CD14-positive monocyte (primary cell): ENCODE data around the gene MMP7. TPM values are rescaled to one million over a fixed set of nuclear protein-coding genes. Genes with fewer than 3 reads are reported as not detected.

ENCODE experiments used
- DNase-seq, 3 donors: peaks; one replicate each; pipeline ENCODE4 v3.0.0-alpha.2; 2011 to 2022
- H2AFZ ChIP-seq: 2 replicates; pipeline ENCODE4 v1.6.0; 2012; ENCODE audit warnings: mild to moderate bottlenecking, low read depth, low read length, inconsistent platforms; ENCODE audit not compliant: insufficient read depth, poor library complexity, severe bottlenecking
- H3K27ac ChIP-seq, 2 donors: 1 replicate in 1 of 2; 2 replicates in 1 of 2; pipeline ENCODE4 v1.5.1; 2012 to 2013; ENCODE audit warnings: low read length in 2 of 2, control low read depth in 1 of 2, inconsistent platforms in 1 of 2, low read depth in 1 of 2, mild to moderate bottlenecking in 1 of 2
- H3K27me3 ChIP-seq, 2 donors: one replicate each; pipeline versions ENCODE4 v1.6.0 to v1.6.1; 2011 to 2013; ENCODE audit warnings: low read length in 2 of 2; ENCODE audit not compliant: control insufficient read depth in 2 of 2, insufficient read depth in 2 of 2
- H3K36me3 ChIP-seq, 2 donors: replicated peaks in 1 of 2; 1 replicate in 1 of 2; 2 replicates in 1 of 2; pipeline versions ENCODE4 v1.5.1 to v1.6.1; 2012 to 2013; ENCODE audit warnings: low read length in 2 of 2, control low read depth in 1 of 2, inconsistent platforms in 1 of 2, mild to moderate bottlenecking in 1 of 2; ENCODE audit not compliant: insufficient read depth in 2 of 2, control insufficient read depth in 1 of 2
- H3K4me1 ChIP-seq, 2 donors: 1 replicate in 1 of 2; 2 replicates in 1 of 2; pipeline versions ENCODE4 v1.5.1 to v1.6.1; 2012 to 2013; ENCODE audit warnings: low read length in 2 of 2, control low read depth in 1 of 2, inconsistent platforms in 1 of 2, mild to moderate bottlenecking in 1 of 2, moderate library complexity in 1 of 2; ENCODE audit not compliant: insufficient read depth in 2 of 2, control insufficient read depth in 1 of 2
- H3K4me2 ChIP-seq: replicated peaks from 2 replicates; pipeline ENCODE3; 2012; ENCODE audit warnings: low read length, moderate library complexity, mild to moderate bottlenecking; ENCODE audit not compliant: poor library complexity, severe bottlenecking; ENCODE audit errors: extremely low read depth
- H3K4me3 ChIP-seq, 3 experiments: fragments of 200-600 bp in 1 of 3; sonication (generic) in 1 of 3; replicated peaks in 1 of 3; 1 replicate in 2 of 3; 2 replicates in 1 of 3; pipeline ENCODE4 v1.5.1; 2011 to 2013; ENCODE audit warnings: low read length in 3 of 3, mild to moderate bottlenecking in 3 of 3, control low read depth in 2 of 3, low read depth in 2 of 3, inconsistent platforms in 1 of 3, moderate library complexity in 1 of 3
- H3K79me2 ChIP-seq: 2 replicates; pipeline ENCODE4 v1.6.0; 2012; ENCODE audit warnings: mild to moderate bottlenecking, control low read depth, inconsistent platforms, low read length, moderate library complexity; ENCODE audit not compliant: insufficient read depth
- H3K9ac ChIP-seq: 2 replicates; pipeline ENCODE4 v1.6.0; 2017; ENCODE audit warnings: low read length, mild to moderate bottlenecking; ENCODE audit not compliant: insufficient read depth, poor library complexity, severe bottlenecking
- H3K9me3 ChIP-seq, 2 donors: replicated peaks in 1 of 2; 1 replicate in 1 of 2; 2 replicates in 1 of 2; pipeline versions ENCODE4 v1.5.1 to v1.6.1; 2012 to 2013; ENCODE audit warnings: low read length in 2 of 2, control low read depth in 1 of 2; ENCODE audit not compliant: control insufficient read depth in 1 of 2, insufficient read depth in 1 of 2
- H4K20me1 ChIP-seq: 2 replicates; pipeline ENCODE4 v1.6.0; 2012; ENCODE audit warnings: mild to moderate bottlenecking, low read length, control low read depth, moderate library complexity; ENCODE audit not compliant: insufficient read depth
- H3K27ac Mint-ChIP-seq, 7 donors: one replicate each; pipeline ENCODE4 v1.8.0; 2020; ENCODE audit warnings: mild to moderate bottlenecking in 7 of 7, mixed read lengths in 7 of 7, moderate library complexity in 6 of 7, inconsistent platforms in 2 of 7
- H3K27me3 Mint-ChIP-seq, 3 donors: one replicate each; pipeline ENCODE4 v1.8.0; 2021 to 2022; ENCODE audit warnings: low read depth in 3 of 3, mild to moderate bottlenecking in 3 of 3, mixed read lengths in 3 of 3, moderate library complexity in 3 of 3, inconsistent platforms in 1 of 3
- H3K36me3 Mint-ChIP-seq, 2 donors: one replicate each; pipeline ENCODE4 v1.8.0; 2020; ENCODE audit warnings: mixed read lengths in 2 of 2, inconsistent platforms in 1 of 2, mild to moderate bottlenecking in 1 of 2
- H3K4me1 Mint-ChIP-seq: one replicate; pipeline ENCODE4 v1.8.0; 2020; ENCODE audit warnings: mild to moderate bottlenecking, mixed read lengths
- H3K4me3 Mint-ChIP-seq, 2 donors: one replicate each; pipeline ENCODE4 v1.8.0; 2020; ENCODE audit warnings: mild to moderate bottlenecking in 2 of 2, mixed read lengths in 2 of 2, moderate library complexity in 1 of 2
- H3K9me3 Mint-ChIP-seq, 7 donors: one replicate each; pipeline ENCODE4 v1.8.0; 2020 to 2022; ENCODE audit warnings: mixed read lengths in 7 of 7, mild to moderate bottlenecking in 6 of 7, moderate library complexity in 6 of 7, inconsistent platforms in 2 of 7
- WGBS: methylation state at CpG from one replicate; pipeline ENCODE4 v1.1.5; 2013; ENCODE audit warnings: missing lambda C conversion rate; ENCODE audit not compliant: insufficient coverage; 5-methylcytosine and 5-hydroxymethylcytosine counted together
- intact Hi-C, 2 donors: fragments of 100-400 bp; cut with micrococcal nuclease; formaldehyde crosslinking; loops; one replicate each; pipeline versions ENCODE4 v1.15.0 to v1.15.1; 2023
- polyA plus RNA-seq, 3 donors: library from polyadenylated mRNA; depleted of rRNA in 1 of 3; unstranded in 2 of 3; stranded (reverse) in 1 of 3; fragments of 300-500 nt in 2 of 3; fragments of >200 nt in 1 of 3; fragmentation: Illumina TruSeq in 2 of 3; gene quantifications; 1 replicate in 2 of 3; 2 replicates in 1 of 3; pipeline ENCODE4 v1.2.3, GENCODE V29; 2012 to 2021
- TF ChIP-seq, protein P1 (sequence below): fragments of 200-600 bp; IDR thresholded peaks from one replicate; pipeline ENCODE4 v1.8.0; 2022; ENCODE audit warnings: antibody characterized with exemption, mild to moderate bottlenecking

Gene MMP7
- polyA plus RNA-seq, 3 donors = not detected

DNA sequence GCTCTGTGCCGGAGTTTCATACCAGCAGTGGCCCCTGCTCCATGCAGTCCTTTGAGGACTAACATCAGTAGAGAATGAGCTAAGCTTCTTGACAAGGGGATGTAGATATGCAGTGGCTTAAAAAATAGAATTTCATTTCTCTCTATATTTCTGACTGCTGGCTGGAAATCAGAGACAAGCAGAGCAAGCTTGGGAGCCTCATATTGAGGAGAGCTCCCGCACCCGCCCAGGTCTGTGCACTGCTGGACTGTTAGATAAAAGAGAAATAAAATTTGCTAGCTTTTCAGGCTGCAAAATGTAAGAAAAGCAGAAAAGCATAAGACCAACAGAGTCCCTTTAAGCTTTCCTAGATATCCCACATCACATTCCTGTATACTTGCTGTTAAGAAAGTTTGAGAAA lies 31.4 kb downstream of the MMP7 start:
- no peaks in the 10 kb centered on the region for H3K9me3 ChIP-seq
- Mint-ChIP-seq H3K27ac (no peak overlapping the region), H3K27me3 (peaks cover 0 to 1% (median 1%) of the 10 kb centered on the region in 3 donors)

DNA sequence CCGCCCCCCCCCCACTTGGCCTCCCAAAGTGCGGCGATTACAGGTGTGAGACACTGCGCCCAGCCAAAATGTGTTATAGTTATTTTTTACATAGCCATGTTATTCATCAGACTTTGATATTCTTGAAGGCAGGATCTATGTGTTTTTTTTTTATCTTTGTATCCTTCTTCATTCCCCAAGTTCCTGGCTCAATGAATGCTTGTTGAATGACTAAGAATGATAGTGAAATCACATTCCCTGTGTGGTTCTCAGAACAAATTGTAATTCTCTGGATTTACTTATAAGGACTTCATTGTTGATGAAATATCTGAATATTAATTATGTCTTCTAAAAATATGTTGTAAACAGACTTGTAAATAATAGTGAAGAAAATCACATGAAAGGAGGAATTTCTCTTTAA lies 33.5 kb downstream of the MMP7 start:
- Histone ChIP-seq H2AFZ (no peak overlapping the region), H3K4me2 (no peak overlapping the region), H3K4me1 (no peaks in the 10 kb centered on the region), H3K4me3 (no peak overlapping the region), H3K27ac (no peak overlapping the region), H3K79me2 (no peaks in the 10 kb centered on the region), H3K9ac (no peak overlapping the region), H4K20me1 (no peaks in the 10 kb centered on the region), H3K36me3 (no peaks in the 10 kb centered on the region), H3K9me3 (no peaks in the 10 kb centered on the region), H3K27me3 (no peaks in the 10 kb centered on the region)
- WGBS = no CpG with 5 or more reads among the region's 4 CpGs
- intact Hi-C loops = loop anchor here (5.0 to 10.0 kb wide), 3 partner anchors 105 to 212 kb away; no protein-coding TSS in a partner anchor
- Mint-ChIP-seq H3K36me3 (no peaks in the 10 kb centered on the region), H3K4me3 (no peak overlapping the region), H3K27me3 (peaks cover 0 to 3% (median 2%) of the 10 kb centered on the region in 3 donors), H3K27ac (no peak overlapping the region), H3K4me1 (no peaks in the 10 kb centered on the region), H3K9me3 (peaks cover 0 to 2% (median 0%) of the 10 kb centered on the region in 7 donors)
- no peak for DNase-seq
- TF ChIP-seq, protein P1, sequence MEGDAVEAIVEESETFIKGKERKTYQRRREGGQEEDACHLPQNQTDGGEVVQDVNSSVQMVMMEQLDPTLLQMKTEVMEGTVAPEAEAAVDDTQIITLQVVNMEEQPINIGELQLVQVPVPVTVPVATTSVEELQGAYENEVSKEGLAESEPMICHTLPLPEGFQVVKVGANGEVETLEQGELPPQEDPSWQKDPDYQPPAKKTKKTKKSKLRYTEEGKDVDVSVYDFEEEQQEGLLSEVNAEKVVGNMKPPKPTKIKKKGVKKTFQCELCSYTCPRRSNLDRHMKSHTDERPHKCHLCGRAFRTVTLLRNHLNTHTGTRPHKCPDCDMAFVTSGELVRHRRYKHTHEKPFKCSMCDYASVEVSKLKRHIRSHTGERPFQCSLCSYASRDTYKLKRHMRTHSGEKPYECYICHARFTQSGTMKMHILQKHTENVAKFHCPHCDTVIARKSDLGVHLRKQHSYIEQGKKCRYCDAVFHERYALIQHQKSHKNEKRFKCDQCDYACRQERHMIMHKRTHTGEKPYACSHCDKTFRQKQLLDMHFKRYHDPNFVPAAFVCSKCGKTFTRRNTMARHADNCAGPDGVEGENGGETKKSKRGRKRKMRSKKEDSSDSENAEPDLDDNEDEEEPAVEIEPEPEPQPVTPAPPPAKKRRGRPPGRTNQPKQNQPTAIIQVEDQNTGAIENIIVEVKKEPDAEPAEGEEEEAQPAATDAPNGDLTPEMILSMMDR = no peak

More for the DNA sequence above, 31.4 kb downstream of the MMP7 start:
- TF ChIP-seq, protein P1 = no peak
- intact Hi-C loops = loop anchor here (5.0 to 10.0 kb wide), 3 partner anchors 107 to 214 kb away; no protein-coding TSS in a partner anchor
- Mint-ChIP-seq H3K36me3 (no peaks in the 10 kb centered on the region), H3K4me1 (no peaks in the 10 kb centered on the region), H3K9me3 (peaks cover 0 to 2% (median 0%) of the 10 kb centered on the region in 7 donors), H3K4me3 (no peak overlapping the region)
- H3K9ac ChIP-seq = no peak overlapping the region
- H3K4me1 ChIP-seq = no peaks in the 10 kb centered on the region
- no peaks in the 10 kb centered on the region for H3K79me2 ChIP-seq
- no peak overlapping the region for H3K4me3 ChIP-seq
- H3K27ac ChIP-seq = no peak overlapping the region
- no peak for DNase-seq
- no peak overlapping the region for H3K4me2 ChIP-seq
- WGBS = no CpG with 5 or more reads among the region's 3 CpGs
- no peak overlapping the region for H2AFZ ChIP-seq
- H4K20me1 ChIP-seq = no peaks in the 10 kb centered on the region
- H3K27me3 ChIP-seq = no peaks in the 10 kb centered on the region
- H3K36me3 ChIP-seq = no peaks in the 10 kb centered on the region
